Liver (tissue), 9 donors: ENCODE measurements around the gene KIAA0825. TPM values are rescaled to one million over a fixed set of nuclear protein-coding genes. Genes with fewer than 3 reads are reported as not detected.

ENCODE experiments used
- DNase-seq: peaks from one replicate; pipeline ENCODE4 v3.0.0-alpha.2; 2017; ENCODE audit warnings: low spot score
- H3K27ac ChIP-seq, 2 donors: one replicate each; pipeline ENCODE4 v1.7.0; 2013; ENCODE audit warnings: inconsistent platforms in 2 of 2, low read length in 2 of 2, control low read depth in 1 of 2, low read depth in 1 of 2, mild to moderate bottlenecking in 1 of 2
- H3K27me3 ChIP-seq, 4 donors: one replicate each; pipeline versions ENCODE4 v1.6.1 to v1.7.0; 2013; ENCODE audit warnings: low read length in 3 of 4, inconsistent platforms in 1 of 4, mild to moderate bottlenecking in 1 of 4, moderate library complexity in 1 of 4; ENCODE audit not compliant: control insufficient read depth in 4 of 4, insufficient read depth in 4 of 4
- H3K36me3 ChIP-seq, 4 donors: one replicate each; pipeline versions ENCODE4 v1.6.1 to v1.7.0; 2013; ENCODE audit warnings: low read length in 3 of 4, mild to moderate bottlenecking in 3 of 4, low read depth in 1 of 4, moderate library complexity in 1 of 4; ENCODE audit not compliant: control insufficient read depth in 4 of 4, insufficient read depth in 3 of 4
- H3K4me1 ChIP-seq, 4 donors: one replicate each; pipeline versions ENCODE4 v1.6.1 to v1.7.0; 2013; ENCODE audit warnings: low read length in 3 of 4, mild to moderate bottlenecking in 3 of 4, moderate library complexity in 1 of 4; ENCODE audit not compliant: control insufficient read depth in 4 of 4, insufficient read depth in 4 of 4
- H3K4me3 ChIP-seq, 3 donors: one replicate each; pipeline versions ENCODE4 v1.6.1 to v1.7.0; 2013; ENCODE audit warnings: low read length in 3 of 3, control low read depth in 1 of 3, low read depth in 1 of 3, mild to moderate bottlenecking in 1 of 3
- H3K9ac ChIP-seq, 2 donors: one replicate each; pipeline ENCODE4 v1.7.0; 2013; ENCODE audit warnings: low read length in 2 of 2, mild to moderate bottlenecking in 2 of 2, moderate library complexity in 2 of 2, control low read depth in 1 of 2, low read depth in 1 of 2
- H3K9me3 ChIP-seq, 4 donors: one replicate each; pipeline versions ENCODE4 v1.6.1 to v1.7.0; 2013; ENCODE audit warnings: low read length in 3 of 4; ENCODE audit not compliant: control insufficient read depth in 4 of 4
- ATF3 ChIP-seq: IDR thresholded peaks from 2 replicates; pipeline ENCODE4 v1.6.1; 2016; ENCODE audit warnings: antibody characterized with exemption
- CTCF ChIP-seq: fragments of 150-350 bp; IDR thresholded peaks from 2 replicates; pipeline ENCODE4 v1.5.1; 2017; ENCODE audit warnings: improper control_type of control experiment, low read depth, low read length; ENCODE audit not compliant: missing input control
- EGR1 ChIP-seq, 2 donors: IDR thresholded peaks; 2 replicates each; pipeline ENCODE4 v1.6.1; 2016 to 2018; ENCODE audit warnings: antibody characterized with exemption in 2 of 2, low read depth in 2 of 2
- FOXA1 ChIP-seq: IDR thresholded peaks from 2 replicates; pipeline ENCODE4 v1.6.1; 2016; ENCODE audit warnings: antibody characterized with exemption
- GABPA ChIP-seq, 2 donors: IDR thresholded peaks in 1 of 2; conservative IDR thresholded peaks in 1 of 2; 2 replicates each; pipeline ENCODE4 v1.6.1; 2016; ENCODE audit warnings: antibody characterized with exemption in 2 of 2, mild to moderate bottlenecking in 1 of 2, moderate library complexity in 1 of 2
- HNF4A ChIP-seq, 2 donors: conservative IDR thresholded peaks; 2 replicates each; pipeline ENCODE4 v1.6.1; 2016; ENCODE audit warnings: antibody characterized with exemption in 2 of 2, mild to moderate bottlenecking in 2 of 2
- HNF4G ChIP-seq: IDR thresholded peaks from 2 replicates; pipeline ENCODE4 v1.6.1; 2016; ENCODE audit warnings: antibody characterized with exemption
- JUND ChIP-seq, 2 donors: IDR thresholded peaks; 2 replicates each; pipeline ENCODE4 v1.6.1; 2016; ENCODE audit warnings: antibody characterized with exemption in 2 of 2
- MAX ChIP-seq: IDR thresholded peaks from 2 replicates; pipeline ENCODE4 v1.6.1; 2016; ENCODE audit warnings: antibody characterized with exemption
- RAD21 ChIP-seq, 2 donors: IDR thresholded peaks; 2 replicates each; pipeline ENCODE4 v1.6.1; 2016; ENCODE audit warnings: antibody characterized with exemption in 2 of 2, mild to moderate bottlenecking in 2 of 2
- REST ChIP-seq: IDR thresholded peaks from 2 replicates; pipeline ENCODE4 v1.6.1; 2016; ENCODE audit warnings: antibody characterized with exemption, mild to moderate bottlenecking
- TAF1 ChIP-seq: conservative IDR thresholded peaks from 2 replicates; pipeline ENCODE4 v1.6.1; 2016; ENCODE audit warnings: antibody characterized with exemption, mild to moderate bottlenecking
- YY1 ChIP-seq: IDR thresholded peaks from 2 replicates; pipeline ENCODE4 v1.6.1; 2016; ENCODE audit warnings: antibody characterized with exemption, mild to moderate bottlenecking
- ZBTB33 ChIP-seq: IDR thresholded peaks from 2 replicates; pipeline ENCODE4 v1.6.1; 2016; ENCODE audit warnings: antibody characterized with exemption
- WGBS: extraction: QIAGEN DNeasy Blood & Tissue Kit; methylation state at CpG from one replicate; pipeline ENCODE4 v1.1.7; 2013; 5-methylcytosine and 5-hydroxymethylcytosine counted together
- polyA plus RNA-seq, 2 donors: library from polyadenylated mRNA; stranded (reverse) in 1 of 2; unstranded in 1 of 2; fragments of 200-250 nt in 1 of 2; fragments of >200 nt in 1 of 2; fragmentation: Nextera tagmentation in 1 of 2; extraction: Ambion mirVana in 1 of 2; gene quantifications; one replicate each; pipeline versions ENCODE4 v1.2.1 to v1.2.3, GENCODE V29; 2013 to 2015
- total RNA-seq, 2 donors: library from RNA; depleted of rRNA; stranded (reverse); fragments of >200 nt; gene quantifications; one replicate each; pipeline ENCODE4 v1.2.3, GENCODE V29; 2014
- donor health status: healthy.
- donor health status: healthy.
- donor health status: healthy.
- donor health status: healthy.
- donor health status: healthy.

The KIAA0825 gene
- total and polyA plus RNA-seq, 4 donors = 0.25 to 3.2 (median 1.2) TPM

GRCh38 chr5:94313188-94313587, 305.2 kb downstream of the KIAA0825 start (continued):
- no peak for TF ChIP-seq MAX
- TF ChIP-seq EGR1 (IDR thresholded peaks at IDR 0.05; ENCODE audit: low read depth in 2 of 2) = no peak
- TF ChIP-seq TAF1 = no peak

- Histone ChIP-seq H3K4me3 (no peak overlapping the region), H3K9me3 (no peaks in the 10 kb centered on the region), H3K4me1 (no peaks in the 10 kb centered on the region), H3K27ac (no peak overlapping the region), H3K27me3 (no peaks in the 10 kb centered on the region), H3K9ac (no peak overlapping the region), H3K36me3 (no peaks in the 10 kb centered on the region)
- WGBS = 86% methylated on average over 5 of the region's 5 CpGs
- TF ChIP-seq HNF4G (no peak), EGR1 (IDR thresholded peaks at IDR 0.05; ENCODE audit: low read depth in 2 of 2) (no peak), YY1 (no peak), ZBTB33 (no peak), MAX (no peak), REST (no peak), RAD21 (IDR thresholded peaks at IDR 0.05) (no peak), JUND (IDR thresholded peaks at IDR 0.05) (no peak), CTCF (no peak), ATF3 (no peak), GABPA (IDR thresholded peaks at IDR 0.05 in 1 of 2, conservative IDR thresholded peaks at IDR 0.05 in 1 of 2) (no peak), FOXA1 (no peak), HNF4A (conservative IDR thresholded peaks at IDR 0.05) (no peak)
- DNase-seq = no peak
Measured at GRCh38 chr5:94312298-94312697, 306.1 kb downstream of the KIAA0825 start.
